ENCODE data around the gene RHOB. TPM values are rescaled to one million over a fixed set of nuclear protein-coding genes. Genes with fewer than 3 reads are reported as not detected.

Gene RHOB
- total and polyA plus RNA-seq, 8 donors: 143 to 1,146 (median 424) TPM

- intact Hi-C loops (cut with DNase I; ENCODE audit: low total_unique reads): no loop called here
- no peak for DNase-seq
- WGBS, 5 donors: 50 to 69% (median 62%) methylated on average over 1 of the region's 1 CpG
- Histone ChIP-seq H3K27ac (no peak overlapping the region), H3K4me3 (no peak overlapping the region), H3K27me3 (no peaks in the 10 kb centered on the region), H3K4me1 (peaks cover 0 to 16% (median 5%) of the 10 kb centered on the region in 4 donors), H3K36me3 (no peaks in the 10 kb centered on the region), H3K9me3 (no peaks in the 10 kb centered on the region)
- TF ChIP-seq POLR2A (IDR thresholded peaks at IDR 0.05) (no peak), EP300 (IDR thresholded peaks at IDR 0.05) (no peak), POLR2AphosphoS5 (IDR thresholded peaks at IDR 0.05) (no peak), CTCF (IDR thresholded peaks at IDR 0.05) (no peak)
Measured at GRCh38 chr2:20494241-20494640, 47.4 kb downstream of the RHOB start.

- Histone ChIP-seq H3K27me3 (no peaks in the 10 kb centered on the region), H3K4me1 (peaks cover 0 to 10% (median 4%) of the 10 kb centered on the region in 4 donors), H3K9me3 (no peaks in the 10 kb centered on the region), H3K4me3 (no peak overlapping the region), H3K27ac (no peak overlapping the region), H3K36me3 (no peaks in the 10 kb centered on the region)
- no peak for DNase-seq
- 58 to 75% (median 70%) methylated on average over 7 to 10 of the region's 10 CpGs for WGBS, 5 donors
- intact Hi-C loops (cut with DNase I; ENCODE audit: low total_unique reads): no loop called here
- no peak for TF ChIP-seq EP300 (IDR thresholded peaks at IDR 0.05)
- TF ChIP-seq POLR2AphosphoS5 (IDR thresholded peaks at IDR 0.05): no peak
- TF ChIP-seq POLR2A (IDR thresholded peaks at IDR 0.05): no peak
- TF ChIP-seq CTCF (IDR thresholded peaks at IDR 0.05): no peak
Measured at GRCh38 chr2:20496076-20496872, 49.4 kb downstream of the RHOB start.

GRCh38 chr2:20496942-20497341, 50.1 kb downstream of the RHOB start:
- WGBS, 5 donors: 86 to 99% (median 92%) methylated on average over 11 of the region's 11 CpGs
- H3K27ac ChIP-seq: no peak overlapping the region
- intact Hi-C loops (cut with DNase I; ENCODE audit: low total_unique reads): no loop called here

More at GRCh38 chr2:20496942-20497341, 50.1 kb downstream of the RHOB start:
- DNase-seq: no peak
- Histone ChIP-seq H3K4me1 (peaks cover 0 to 7% (median 3%) of the 10 kb centered on the region in 4 donors), H3K36me3 (no peaks in the 10 kb centered on the region), H3K27me3 (no peaks in the 10 kb centered on the region), H3K9me3 (no peaks in the 10 kb centered on the region), H3K4me3 (no peak overlapping the region)
- TF ChIP-seq POLR2AphosphoS5 (IDR thresholded peaks at IDR 0.05) (no peak), EP300 (IDR thresholded peaks at IDR 0.05) (no peak), POLR2A (IDR thresholded peaks at IDR 0.05) (no peak), CTCF (IDR thresholded peaks at IDR 0.05) (no peak)

Small RNA genes lying within 50 kb of the gene (small RNA-seq; reads per million reads assigned to genes)
- gene RF00019 (0 reads per million in 4 donors), gene RNA5SP86 (0 reads per million in 4 donors)

Other genes with a start within 250 kb of the RHOB start
- 100 to 1,000 TPM in 1 of 5 donors, 10 to 100 TPM in 4; 21.0 to 140 (median 57.5) TPM for gene SDC1, start 221.9 kb upstream of the RHOB start, total RNA-seq
- gene SDC1, start 221.9 kb upstream of the RHOB start, polyA plus RNA-seq: 10 to 100 TPM; 16.0 to 82.9 (median 32.5) TPM
- 100 to 1,000 TPM in 1 of 5 donors, 10 to 100 TPM in 4; 20.9 to 128 (median 54.0) TPM for gene PUM2, start 96.2 kb upstream of the RHOB start, total RNA-seq
- 10 to 100 TPM; 22.2 to 32.7 (median 26.5) TPM for gene PUM2, start 96.2 kb upstream of the RHOB start, polyA plus RNA-seq
- gene HS1BP3, start 204.0 kb downstream of the RHOB start, total RNA-seq: 100 to 1,000 TPM in 1 of 5 donors, 10 to 100 TPM in 4; 13.8 to 105 (median 22.5) TPM
- gene HS1BP3, start 204.0 kb downstream of the RHOB start, polyA plus RNA-seq: 10 to 100 TPM; 20.6 to 25.2 (median 24.1) TPM
- gene GDF7, start 220.1 kb downstream of the RHOB start, total RNA-seq: 1 to 10 TPM in 1 of 5 donors, under 1 TPM in 2, not detected in 2; 0.37 to 1.3 (median 0.45) TPM
- under 1 TPM in 2 of 3 donors, not detected in 1; 0.10 to 0.12 TPM for gene GDF7, start 220.1 kb downstream of the RHOB start, polyA plus RNA-seq